HG02678 (cell line): ENCODE results near the gene TDRD1.
A peak's percentile ranks its signal among the peaks of the same experiment; 100 is the strongest.

ENCODE experiments used
- ATAC-seq: cut with Tn5 transposase; IDR thresholded peaks from one replicate; pipeline ENCODE4 v1.9.1; 2021; ENCODE audit warnings: mild to moderate bottlenecking, moderate library complexity; ENCODE audit not compliant: unreplicated experiment

TDRD1 gene

DNA sequence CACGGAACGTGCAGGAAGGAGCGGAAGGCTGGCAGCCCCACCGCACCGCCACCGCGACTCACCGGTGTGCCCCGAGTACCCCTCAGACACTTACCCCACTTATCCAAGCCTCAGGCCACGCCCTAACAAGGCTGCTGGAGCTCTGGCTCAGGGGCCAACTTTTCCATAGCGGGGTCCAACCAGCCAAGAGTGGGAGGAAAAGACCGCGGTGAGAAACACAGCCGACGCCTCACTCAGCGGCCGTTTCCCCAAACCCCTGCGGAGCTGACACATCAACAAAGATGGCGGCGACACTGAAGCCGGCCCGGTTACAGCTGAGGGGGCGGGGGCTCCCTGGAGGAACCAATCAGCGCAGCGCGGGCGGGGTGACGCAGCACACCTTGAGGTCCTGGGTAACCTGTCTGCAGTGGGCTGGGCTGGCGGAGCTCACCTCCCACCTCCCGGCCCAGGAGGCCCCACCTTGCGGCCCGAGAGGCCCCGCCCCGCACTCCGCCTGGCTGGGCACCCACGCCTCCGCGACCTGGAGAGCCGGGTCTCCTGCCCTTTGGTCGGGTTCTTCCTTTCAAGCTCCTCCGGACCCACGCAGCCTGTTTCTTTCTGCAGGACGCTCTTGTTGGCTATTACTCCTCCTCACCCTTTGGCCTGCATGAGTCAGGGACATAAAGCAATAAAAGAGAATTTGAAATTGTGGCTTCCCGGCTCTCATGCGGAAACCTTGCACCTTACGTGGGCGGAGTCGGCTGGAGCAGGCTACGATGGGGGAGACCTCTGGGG lies 5.0 kb upstream of the TDRD1 start, which contains the start of gene CCDC186:
CCDC186 (minus strand) TSS at position 283 of the 774 bp plus-strand sequence. CDS start 10,935 bp downstream, outside the sequence.
- peak; percentile 99 for ATAC-seq

DNA sequence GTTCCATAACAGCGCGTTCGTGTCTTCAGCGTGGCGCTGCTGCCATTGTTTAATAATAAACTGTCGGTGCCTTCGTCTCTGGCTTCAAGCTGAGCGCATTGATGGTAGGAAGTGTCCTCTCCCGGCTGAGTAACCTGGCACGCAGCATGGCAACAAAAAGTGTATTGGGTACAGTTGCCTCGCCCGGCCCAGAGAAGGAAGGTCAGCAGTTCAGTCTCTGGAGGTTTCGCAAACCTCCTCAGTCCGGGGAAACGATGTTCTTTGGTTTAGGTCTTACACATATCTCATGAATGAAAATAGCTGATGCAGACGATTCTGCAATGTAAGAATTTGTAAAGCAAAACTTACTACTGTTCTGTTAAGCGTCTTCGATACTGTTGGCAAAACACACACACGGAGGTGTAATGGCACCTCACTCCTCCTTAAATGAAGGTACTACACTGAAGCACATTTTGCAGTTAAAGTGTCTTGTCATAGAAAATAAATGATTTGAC lies 4.4 kb upstream of the TDRD1 start:
- ATAC-seq, result no peak

- ATAC-seq, result no peak
Observed at GRCh38 chr10:114175667-114176066, 3.5 kb upstream of the TDRD1 start.

DNA sequence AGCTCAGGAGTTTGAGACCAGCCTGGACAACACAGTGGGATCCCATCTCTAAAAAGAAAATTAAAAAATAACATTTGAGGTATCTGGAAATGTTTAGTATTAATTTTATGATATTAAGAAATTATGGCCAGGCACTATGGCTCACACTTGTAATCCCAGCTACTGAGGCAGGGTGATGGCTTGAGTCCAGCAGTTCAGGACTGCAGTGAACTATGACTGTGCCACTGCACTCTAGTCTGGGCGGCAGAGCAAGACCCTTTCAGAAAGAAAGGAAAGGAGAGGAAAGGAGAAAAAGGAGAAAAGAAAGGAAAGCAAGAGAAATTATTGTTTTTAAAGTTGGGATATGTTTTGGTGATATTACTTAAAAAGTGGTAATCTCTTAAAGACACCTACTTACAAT lies 2.6 kb upstream of the TDRD1 start:
- ATAC-seq, result no peak

DNA sequence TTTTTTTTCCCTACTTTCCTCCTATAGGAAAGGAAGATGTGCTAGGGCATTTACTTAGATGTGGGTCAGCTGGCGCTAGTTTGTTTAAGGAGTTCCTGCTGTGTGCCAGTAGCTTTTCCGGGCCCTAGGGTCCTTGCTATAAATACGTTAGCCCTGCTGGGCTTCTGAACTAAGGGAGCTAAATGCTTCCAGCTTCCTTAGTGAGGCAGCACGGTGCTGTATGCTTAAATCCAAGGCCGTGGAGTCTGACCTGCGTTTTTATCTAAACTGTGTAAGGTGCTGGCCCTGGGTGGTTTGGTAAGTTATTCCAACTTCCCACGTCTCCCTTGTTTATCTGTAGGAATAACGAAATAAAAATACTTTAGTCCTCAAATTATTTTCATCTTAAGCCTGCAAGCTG lies 594 bp downstream of the TDRD1 start:
- ATAC-seq, result no peak

DNA sequence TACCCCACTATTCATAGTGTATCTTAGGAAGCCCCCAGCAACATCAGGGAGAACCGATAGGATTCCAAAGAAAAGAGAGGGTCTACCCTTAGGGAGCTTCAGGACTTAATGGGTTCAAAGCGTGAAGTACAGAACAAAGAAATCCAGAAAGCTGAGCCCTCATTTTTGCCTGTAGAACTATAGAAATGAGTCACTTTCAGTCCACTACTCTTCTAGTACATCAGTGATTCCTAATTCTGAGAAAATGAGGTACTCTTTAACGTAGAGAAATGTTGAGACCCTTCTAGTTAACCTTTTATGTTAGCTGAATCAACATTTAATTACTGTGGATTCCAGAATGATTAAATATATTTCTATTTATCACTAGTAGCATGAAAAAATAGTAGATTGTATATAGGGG lies 1.8 kb downstream of the TDRD1 start:
- ATAC-seq, result no peak

DNA sequence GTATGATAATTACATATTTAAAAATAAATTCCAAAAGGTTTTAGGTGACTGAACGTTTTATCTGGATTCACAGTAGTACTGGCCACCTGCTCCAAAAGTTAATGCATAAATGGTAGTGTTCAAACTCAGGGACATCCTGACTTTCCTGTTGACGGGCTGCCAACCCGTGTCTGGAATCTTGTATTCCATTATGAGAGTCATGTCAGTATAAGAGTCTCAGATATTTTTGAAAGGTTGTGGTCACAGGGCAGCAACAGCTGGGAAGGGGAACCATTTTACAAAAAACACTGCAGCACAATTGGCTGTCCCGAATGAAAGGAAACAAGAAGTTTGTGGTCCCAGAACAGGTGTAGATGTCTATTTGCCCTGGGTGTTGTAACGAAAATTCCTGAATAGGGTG lies 2.8 kb downstream of the TDRD1 start:
- no peak for ATAC-seq

DNA sequence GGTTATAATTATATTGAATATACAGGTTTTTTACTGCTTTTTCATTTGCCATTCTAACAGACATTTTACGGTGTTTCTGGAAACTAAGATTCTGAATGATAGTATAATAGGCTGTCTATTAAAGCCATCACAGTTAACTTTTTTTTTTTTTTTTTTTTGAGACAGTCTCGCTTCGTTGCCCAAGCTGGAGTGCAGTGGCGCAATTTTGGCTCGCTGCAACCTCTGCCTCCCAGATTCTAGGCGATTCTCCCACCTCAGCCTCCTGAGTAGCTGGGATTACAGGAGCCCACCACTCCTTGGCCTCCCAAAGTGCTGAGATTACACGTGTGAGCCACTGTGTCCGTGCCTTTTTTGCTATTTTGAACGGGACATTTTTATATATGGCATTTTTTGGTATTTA lies 4.4 kb downstream of the TDRD1 start:
- ATAC-seq, result no peak

- ATAC-seq, result no peak
Observed at GRCh38 chr10:114184276-114184675, 5.1 kb downstream of the TDRD1 start.

DNA sequence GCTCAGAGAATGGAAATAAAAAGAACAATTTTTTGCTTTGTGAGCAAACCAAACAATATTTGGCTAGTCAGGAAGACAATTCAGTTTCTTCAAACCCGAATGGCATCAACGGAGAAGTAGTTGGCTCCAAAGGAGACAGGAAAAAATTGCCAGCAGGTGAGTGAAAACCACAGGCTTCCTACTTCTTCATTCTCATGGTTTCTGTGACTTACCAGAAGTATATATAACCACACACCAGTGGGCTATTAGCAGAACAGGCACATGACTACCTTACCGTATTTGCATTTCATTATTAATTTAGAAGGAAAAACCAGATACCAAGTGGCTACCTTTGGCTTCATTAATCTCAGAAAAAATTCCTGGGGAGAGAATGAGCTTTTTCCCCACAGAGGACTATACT lies 8.8 kb downstream of the TDRD1 start:
- ATAC-seq, result no peak

GRCh38 chr10:114188900-114189299 lies 9.7 kb downstream of the TDRD1 start:
- no peak for ATAC-seq

DNA sequence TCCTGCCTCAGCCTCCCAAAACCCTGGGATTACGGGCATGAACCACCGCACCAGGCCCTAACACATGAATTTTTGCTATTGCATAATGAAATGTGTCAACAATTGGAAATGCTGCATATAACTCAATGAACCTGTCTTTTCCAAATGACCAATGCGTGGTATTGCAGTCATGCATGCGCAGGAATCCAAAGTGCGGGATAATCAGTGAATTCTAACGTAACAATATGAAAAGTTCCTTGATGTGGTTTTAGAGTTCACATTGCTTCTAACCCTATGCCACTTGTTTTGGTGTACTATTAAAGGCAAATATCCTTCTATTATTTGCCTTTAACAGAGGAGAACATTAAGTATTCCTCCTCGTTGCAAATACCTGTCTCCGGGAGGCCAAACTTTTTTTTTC lies 10.5 kb downstream of the TDRD1 start:
- no peak for ATAC-seq

- peak; percentile 92 for ATAC-seq
Observed at GRCh38 chr10:114195079-114195478, 15.9 kb downstream of the TDRD1 start.

- ATAC-seq, result no peak
Observed at GRCh38 chr10:114199239-114199638, 20.1 kb downstream of the TDRD1 start.

GRCh38 chr10:114202812-114203211 lies 23.7 kb downstream of the TDRD1 start:
- ATAC-seq, result no peak

DNA sequence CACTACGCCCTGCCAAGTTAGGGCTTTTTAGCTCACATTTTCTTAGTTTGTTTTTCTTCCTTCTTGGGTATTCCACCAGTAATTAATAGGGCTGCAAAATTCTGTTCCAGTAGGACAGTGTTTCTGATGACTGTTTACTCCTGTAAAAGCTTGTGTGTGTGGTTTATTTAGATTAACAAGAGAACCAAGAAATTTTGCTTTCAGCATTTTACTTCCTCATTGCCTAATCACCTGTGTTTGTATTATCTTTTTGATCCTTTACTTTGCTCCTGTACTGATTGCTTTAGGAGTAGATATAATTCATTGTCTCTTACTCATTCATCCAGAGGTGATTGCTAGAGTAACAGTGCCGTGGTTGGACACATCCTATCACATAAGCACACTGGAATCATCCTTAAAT lies 27.7 kb downstream of the TDRD1 start:
- ATAC-seq, result no peak

- ATAC-seq, result no peak
Observed at GRCh38 chr10:114207349-114207748, 28.2 kb downstream of the TDRD1 start.

GRCh38 chr10:114208351-114208750 lies 29.2 kb downstream of the TDRD1 start:
- ATAC-seq, result no peak

DNA sequence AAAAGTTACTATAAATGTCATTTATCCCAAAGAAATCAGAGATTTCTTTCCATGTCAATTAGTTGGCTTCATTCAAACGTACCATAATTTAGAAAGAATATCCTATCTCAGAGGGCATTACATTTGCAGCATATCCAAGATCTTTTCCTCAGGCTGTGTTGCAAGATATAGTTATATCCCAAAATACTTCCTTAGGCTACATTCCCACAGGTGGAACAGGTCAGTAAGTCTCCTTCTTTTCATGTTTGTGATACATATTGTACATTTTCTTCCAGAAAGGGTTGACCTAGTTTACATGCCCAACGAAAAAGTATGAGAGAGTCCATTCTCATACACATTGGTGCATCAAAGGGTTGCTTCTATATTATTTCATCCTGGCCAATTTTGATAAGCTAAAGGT lies 33.0 kb downstream of the TDRD1 start:
- ATAC-seq, result no peak

GRCh38 chr10:114215033-114215432 lies 35.9 kb downstream of the TDRD1 start:
- no peak for ATAC-seq

DNA sequence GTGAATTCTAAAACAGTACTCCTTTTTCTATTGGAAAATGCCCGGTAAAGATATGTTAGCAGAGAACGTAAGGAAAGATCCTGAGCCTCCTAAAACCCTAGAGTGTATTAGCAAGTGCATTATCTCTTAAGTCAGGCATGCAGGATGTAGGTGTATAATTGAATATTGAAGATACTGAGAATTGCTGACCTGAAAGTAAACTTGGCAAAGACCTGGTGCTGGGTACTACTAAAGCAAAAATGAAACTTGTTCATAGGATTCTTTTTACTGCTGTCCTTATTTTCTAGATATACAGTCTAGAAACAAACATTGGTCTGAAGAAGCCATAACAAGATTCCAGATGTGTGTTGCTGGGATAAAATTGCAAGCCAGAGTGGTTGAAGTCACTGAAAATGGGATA lies 41.1 kb downstream of the TDRD1 start:
- ATAC-seq, result no peak

GRCh38 chr10:114221235-114221634 lies 42.1 kb downstream of the TDRD1 start:
- ATAC-seq, result no peak

DNA sequence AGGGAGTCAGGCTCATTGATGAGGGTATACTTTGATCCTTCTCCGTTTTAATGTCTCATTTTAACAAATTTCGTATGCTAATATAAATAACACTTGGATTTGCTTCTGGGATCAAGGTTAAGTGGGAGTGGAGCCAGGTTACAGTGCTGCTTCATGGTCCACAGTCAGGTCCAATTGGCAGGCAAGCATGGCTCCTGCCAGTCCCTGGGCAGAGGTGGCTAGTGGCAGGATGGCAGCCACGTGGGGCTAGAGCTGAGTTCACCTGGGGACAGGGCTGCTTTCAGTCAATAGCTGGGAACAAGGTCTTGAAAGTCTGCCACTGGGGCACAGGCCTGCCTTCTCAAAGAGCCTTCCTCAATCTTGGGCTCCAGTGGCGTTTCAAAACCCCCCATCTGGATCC lies 43.9 kb downstream of the TDRD1 start:
- ATAC-seq, result no peak
